UCSD-AML1 (cell line): ENCODE data around the gene SPO11.

Experiments used
- DNase-seq: peaks from one replicate; lab custom pipeline; 2025; ENCODE audit not compliant: unreplicated experiment; lab: John Stamatoyannopoulos, UW

The SPO11 gene

GRCh38 chr20:57310821-57311514 is 18.6 kb upstream of the SPO11 start:
- DNase-seq = no peak

GRCh38 chr20:57312138-57312537 is 17.5 kb upstream of the SPO11 start:
- no peak for DNase-seq

GRCh38 chr20:57313230-57313629 is 16.4 kb upstream of the SPO11 start:
- no peak for DNase-seq

- no peak for DNase-seq
Measured at GRCh38 chr20:57313951-57314350, 15.7 kb upstream of the SPO11 start.

- DNase-seq = no peak
Measured at GRCh38 chr20:57315083-57315975, 14.3 kb upstream of the SPO11 start.

- DNase-seq = no peak
Measured at GRCh38 chr20:57315976-57316480, 13.6 kb upstream of the SPO11 start.

GRCh38 chr20:57316795-57317201 is 12.8 kb upstream of the SPO11 start:
- DNase-seq = no peak

- DNase-seq = no peak
Measured at GRCh38 chr20:57317316-57317788, 12.3 kb upstream of the SPO11 start.

- DNase-seq = no peak
Measured at GRCh38 chr20:57317789-57318371, 11.7 kb upstream of the SPO11 start.

GRCh38 chr20:57319584-57319983 is 10.0 kb upstream of the SPO11 start:
- DNase-seq = no peak

GRCh38 chr20:57320358-57320757 is 9.2 kb upstream of the SPO11 start:
- no peak for DNase-seq

- no peak for DNase-seq
Measured at GRCh38 chr20:57321142-57321541, 8.5 kb upstream of the SPO11 start.

- no peak for DNase-seq
Measured at GRCh38 chr20:57322476-57322875, 7.1 kb upstream of the SPO11 start.

- DNase-seq = no peak
Measured at GRCh38 chr20:57323034-57323433, 6.6 kb upstream of the SPO11 start.

- DNase-seq = no peak
Measured at GRCh38 chr20:57325632-57326356, 3.8 kb upstream of the SPO11 start.

GRCh38 chr20:57326667-57327455 is 2.7 kb upstream of the SPO11 start:
- DNase-seq = no peak

- DNase-seq = no peak
Measured at GRCh38 chr20:57327820-57328219, 1.8 kb upstream of the SPO11 start.

GRCh38 chr20:57330998-57331397 is 1.4 kb downstream of the SPO11 start:
- DNase-seq = no peak

GRCh38 chr20:57332105-57333089 is 2.8 kb downstream of the SPO11 start:
- DNase-seq = no peak
